Epidermal melanocyte (primary cell): ENCODE data around the gene IFNL1.
"Not testable (repeated sequence)": the region's sequence is repeated elsewhere in the genome, so short reads cannot be mapped to it uniquely, and the experiment has no call there.

Experiments used
- DNase-seq: peaks from one replicate; pipeline ENCODE4 v3.0.0; 2011; ENCODE audit warnings: low spot score; ENCODE audit not compliant: insufficient read length

IFNL1 gene

DNA sequence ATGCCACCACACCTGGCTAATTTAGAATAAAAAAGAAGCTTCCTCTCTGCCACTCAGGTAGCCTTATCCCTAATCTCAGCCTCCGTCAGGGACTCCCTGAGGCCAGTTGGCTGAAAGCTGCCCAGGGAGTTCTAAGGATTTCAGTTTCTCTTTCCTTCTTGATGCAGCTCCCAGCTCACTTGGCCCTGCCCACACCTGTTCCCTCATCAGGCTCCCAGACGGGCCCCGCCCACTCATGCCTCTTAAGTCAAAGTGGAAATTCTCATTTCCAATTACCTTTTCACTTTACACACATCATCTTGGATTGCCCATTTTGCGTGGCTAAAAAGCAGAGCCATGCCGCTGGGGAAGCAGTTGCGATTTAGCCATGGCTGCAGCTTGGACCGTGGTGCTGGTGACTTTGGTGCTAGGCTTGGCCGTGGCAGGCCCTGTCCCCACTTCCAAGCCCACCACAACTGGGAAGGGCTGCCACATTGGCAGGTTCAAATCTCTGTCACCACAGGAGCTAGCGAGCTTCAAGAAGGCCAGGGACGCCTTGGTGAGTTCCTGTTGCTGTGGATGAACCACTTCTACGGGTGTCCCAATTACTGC lies at the start of gene IFNL1:
Gene IFNL1 (plus strand): TSS at position 353 of the 591 bp plus-strand sequence. CDS start 15 bp downstream, at position 368.
- no peak for DNase-seq

DNA sequence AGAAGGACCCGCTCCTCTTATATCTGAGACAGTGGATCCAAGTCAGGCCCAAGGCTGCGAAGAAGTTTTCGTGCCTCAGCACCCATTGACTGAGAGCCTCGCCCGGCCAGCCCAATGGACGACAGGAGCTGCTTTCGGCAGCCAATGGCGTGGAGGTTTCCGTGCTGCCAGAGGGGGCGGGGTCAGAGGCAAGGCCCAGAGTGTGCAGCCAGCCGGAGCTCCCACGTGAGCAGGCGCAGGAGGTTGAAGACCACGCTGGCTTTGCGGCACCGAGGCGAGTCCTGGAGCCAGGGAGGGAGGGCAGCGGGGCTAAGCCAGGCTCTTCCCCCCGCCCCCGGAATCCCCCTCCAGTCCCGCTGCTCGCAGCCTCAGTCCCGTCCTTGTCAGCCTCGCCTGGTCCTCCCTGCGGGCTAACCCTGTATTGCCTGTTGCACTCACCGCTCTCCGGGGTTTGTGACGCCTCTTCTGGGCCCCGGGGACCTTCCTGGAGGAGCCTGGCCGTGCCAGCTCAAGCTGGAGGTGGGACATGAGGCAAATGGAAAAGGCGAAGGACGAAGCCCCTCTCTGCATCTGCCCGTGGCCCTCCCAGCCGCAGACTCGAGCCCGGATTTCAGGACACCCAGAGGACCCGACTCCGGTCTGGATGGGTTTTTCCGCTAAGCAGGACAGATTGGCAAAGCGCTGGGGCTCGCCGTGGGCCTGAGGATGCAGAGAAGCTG lies 49.1 kb upstream of the IFNL1 start:
- no peak for DNase-seq

DNA sequence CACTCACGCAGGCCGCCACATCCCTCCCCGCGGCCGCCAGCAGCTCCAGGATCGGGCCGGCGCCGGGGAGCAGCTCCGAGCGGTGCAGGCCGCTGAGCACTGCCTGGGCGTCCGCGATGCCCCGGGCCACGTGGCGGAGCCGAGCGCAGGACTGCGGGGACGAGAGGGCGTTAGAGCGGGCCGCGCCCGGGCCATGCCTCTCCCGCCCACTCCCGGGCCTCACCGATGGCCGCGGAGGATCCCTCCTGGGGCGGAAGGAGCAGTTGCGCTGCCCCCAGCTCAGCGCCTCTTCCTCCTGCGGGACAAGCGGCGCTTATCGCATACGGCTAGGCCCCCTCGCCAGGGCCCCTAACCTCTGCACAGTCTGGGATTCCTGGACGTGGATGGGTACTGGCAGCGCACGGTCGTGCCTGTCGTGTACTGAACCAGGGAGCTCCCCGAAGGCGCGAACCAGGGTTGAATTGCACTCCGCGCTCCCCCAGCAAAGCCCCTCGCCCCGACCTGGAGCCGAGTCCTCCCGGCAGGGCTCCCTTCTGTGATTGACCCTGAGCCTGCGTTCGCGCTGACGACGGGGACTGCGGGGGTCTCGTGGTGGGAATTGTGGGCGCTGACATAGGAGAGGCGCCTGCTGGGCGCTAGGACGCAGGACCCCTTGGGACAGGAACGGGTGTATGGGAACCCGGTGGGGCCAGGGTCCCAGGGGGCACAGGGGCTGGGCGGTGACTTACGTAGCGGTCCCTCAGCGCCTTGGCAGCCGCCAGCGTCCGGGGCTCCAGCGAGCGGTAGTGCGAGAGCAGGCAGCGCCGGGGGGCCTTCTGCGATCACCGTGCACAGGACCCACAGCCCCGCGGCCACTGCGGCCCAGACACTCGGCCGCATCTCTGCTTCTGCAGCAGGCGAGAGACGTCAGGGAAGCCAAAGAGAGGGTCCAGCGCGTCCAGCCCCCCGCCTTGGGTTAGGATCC lies 48.2 kb upstream of the IFNL1 start:
- DNase-seq, result no peak

DNA sequence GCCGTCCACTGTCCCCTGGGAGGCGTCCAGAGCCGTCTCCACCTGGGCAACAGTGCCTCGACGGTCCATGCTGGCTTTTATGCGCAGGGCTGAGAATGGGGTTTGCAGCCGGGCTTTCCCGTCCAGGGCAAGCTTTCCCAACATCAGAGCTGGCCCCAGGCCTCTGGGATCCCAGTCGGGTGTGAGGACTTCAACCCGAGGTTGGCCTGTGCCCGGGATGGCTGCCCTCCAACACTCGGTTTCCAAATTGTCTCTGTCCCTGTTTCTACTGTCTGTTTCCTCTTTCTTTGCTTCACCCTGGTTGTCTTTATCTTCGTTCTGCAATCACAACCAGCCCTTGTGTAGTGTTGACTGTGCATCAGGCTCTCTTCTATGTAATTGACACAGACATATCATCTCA lies 47.4 kb upstream of the IFNL1 start, which contains the start of gene IFNL4:
Gene IFNL4 (minus strand): TSS at position 51 of the 400 bp plus-strand sequence.
- DNase-seq, result no peak

DNA sequence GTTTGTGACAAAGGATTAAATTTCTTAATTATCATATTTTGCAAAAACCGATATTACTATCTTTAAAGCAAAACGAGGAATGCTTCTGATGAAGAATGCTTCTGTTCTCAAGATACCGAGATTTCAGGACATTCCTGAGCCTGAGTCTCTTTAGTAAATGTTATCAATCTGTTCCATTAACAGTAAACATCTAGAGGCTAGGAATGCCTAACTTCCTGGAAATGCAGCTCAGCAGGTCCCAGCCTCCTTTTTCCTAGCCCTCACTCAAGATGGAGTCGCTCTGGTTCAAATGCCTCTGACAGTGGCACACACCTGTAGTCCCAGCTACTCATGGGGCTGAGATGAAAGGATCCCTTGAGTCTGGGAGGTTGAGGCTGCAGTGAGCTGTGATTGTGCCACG lies 45.1 kb upstream of the IFNL1 start:
- DNase-seq, result no peak

DNA sequence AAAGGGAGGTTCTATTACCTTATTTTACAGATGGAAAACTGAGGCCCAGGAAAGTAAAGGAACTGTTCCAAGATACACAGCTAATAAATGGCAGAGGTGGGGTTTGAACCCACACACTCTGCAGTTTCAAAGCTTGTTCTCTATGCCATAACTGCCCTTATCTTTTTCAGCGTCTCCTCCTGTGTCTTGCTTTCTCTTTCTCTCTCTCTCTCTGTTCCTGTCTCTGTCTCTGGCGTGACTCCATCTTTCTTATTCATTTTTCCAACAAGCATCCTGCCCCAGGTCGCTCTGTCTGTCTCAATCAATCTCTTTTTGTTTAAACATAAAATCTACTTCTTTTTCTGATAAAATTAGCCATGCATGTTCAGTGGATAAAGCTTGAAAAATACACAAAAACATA lies 44.4 kb upstream of the IFNL1 start:
- DNase-seq, result no peak

DNA sequence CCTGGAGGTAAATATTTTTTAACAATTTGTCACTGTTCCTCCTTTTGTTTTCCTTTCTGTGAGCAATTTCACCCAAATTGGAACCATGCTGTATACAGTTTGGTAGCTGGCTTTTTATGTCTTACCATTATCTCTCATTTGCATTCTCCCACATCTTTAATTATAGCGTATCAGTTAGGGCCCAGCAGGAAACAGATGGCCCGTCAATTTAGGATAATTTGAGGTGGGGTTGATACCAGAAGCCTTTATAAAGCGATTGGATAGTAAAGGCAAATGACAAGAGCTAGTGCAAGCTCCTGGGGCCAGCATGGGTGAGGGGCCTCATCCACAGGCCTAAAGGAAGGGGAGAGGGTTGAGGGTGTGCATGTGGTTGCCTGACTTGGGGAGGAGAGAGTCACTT lies 43.7 kb upstream of the IFNL1 start:
- no peak for DNase-seq

DNA sequence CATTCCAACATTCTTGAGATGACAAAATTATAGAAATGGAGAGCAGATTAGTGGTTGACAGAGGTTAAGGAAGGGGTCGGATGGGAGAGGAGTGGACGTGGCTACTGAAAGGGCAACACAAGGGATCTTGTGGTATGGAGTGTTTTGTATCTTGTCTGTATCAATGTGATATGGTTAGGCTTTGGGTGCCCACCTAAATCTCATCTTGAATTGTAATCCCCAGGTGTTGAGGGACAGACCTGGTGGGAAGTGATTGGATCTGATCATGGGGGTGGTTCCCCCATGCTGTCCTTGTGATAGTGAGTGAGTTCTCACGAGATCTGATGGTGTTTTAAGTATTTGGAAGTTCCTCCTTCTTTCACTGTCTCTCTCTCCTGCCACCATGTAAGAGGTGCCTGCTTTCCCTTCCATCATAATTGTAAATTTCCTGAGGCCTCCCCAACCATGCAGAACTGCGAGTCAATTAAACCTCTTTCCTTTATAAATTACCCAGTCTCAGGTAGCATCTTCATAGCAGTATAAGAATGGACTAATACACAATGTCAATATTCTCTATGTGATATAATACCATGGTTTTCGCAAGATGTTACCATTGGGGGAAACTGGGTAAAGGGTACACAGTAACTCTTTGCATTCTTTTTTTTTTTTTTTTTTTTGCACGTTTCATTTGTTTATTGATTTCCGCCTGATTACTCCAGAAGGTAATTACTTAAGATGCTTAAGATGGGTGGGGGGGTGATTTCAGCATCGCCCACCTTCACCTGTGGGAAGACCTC lies 42.6 kb upstream of the IFNL1 start:
- DNase-seq, result no peak

DNA sequence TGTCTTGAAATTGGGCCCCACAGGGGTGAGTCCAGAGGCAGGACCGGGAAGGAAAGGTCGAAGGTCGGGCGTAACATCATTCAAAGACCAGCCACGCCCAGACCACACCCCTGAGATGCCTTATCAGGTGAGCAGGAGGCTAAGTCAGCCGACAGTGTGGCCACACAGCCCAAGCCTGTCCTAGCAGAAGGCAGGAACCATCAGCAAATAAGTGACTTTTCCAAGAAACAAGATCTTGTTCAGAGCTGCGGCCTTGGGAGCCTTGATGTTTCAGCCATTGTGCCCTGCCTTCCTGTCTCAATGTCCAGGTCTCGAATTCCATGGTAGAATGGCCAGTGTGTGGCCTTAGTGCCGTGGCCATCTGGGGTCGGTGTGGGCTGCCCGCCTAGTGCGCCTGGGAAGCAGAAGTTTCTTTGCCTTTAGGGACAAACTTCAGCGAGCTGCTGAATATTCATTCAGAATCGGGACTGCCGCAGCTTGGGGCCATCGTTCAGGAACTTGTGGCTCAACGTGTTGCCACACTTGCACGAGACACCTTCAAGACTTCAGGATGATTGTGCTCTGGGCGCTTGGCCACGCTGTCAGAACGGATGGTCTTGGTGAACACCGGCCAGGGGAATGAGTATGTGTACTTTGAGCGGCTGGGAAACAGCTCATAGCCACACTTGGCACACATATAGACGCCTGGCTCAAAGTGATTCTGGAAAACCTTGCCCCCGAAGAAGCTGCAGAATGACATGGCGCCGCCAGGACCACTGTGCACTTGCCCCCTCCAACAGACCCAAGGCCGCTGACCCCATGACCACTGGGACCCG lies 41.5 kb upstream of the IFNL1 start:
- no peak for DNase-seq

DNA sequence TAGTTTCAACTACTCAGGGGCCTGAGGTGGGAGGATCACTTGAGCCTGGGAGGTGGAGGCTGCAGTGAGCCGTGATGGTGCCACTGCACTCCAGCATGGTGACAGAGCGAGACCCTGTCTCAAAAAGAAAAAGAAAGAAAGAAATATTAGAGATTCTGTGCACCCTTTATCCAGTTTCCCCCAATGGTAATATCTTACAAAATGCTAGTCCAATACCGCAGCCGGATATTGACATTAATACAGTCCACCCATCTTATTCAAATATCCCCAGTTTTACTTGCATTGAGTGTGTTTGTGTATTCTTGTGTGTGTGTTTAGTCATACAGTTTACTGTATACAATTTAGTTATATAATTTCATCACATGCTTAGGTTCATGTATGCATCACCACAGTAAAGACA lies 39.0 kb upstream of the IFNL1 start:
- no peak for DNase-seq

DNA sequence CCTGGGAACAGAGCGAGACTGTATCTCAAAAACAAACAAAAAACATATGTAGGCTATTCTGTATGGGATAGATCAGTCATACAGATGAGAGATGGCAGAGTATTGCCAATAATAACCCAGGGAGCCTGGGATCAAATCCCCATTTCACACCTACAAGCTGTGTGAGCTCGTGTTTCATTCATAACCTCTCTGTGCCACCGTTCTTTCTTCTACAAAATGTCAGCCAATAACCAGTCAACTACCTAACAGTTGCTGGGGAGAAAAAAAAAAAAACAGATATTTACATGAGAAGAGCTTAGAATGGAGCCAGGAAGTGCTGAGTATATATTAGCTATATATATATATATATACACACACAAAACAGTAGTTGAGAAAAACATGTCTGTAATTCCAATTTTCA lies 34.5 kb upstream of the IFNL1 start:
- no peak for DNase-seq

DNA sequence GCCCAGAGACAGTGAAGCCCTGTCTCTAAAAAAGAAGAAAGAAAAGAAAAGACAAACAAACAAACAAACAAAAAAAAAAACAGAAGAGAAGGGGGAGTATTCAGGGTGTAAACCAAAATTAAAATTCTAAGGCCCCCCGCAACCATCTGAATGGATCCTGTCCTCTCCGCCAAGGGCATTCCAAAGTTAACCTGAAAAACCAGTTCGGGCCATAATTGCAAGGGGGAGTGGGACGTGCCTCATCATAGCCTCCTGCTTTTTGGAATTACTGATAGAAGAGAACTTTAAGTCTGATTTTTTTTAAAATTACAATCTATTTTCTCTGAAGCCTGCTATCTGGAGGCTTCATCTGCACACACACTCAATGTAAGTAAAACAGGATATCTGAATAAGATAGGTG lies 33.7 kb upstream of the IFNL1 start:
- no peak for DNase-seq

DNA sequence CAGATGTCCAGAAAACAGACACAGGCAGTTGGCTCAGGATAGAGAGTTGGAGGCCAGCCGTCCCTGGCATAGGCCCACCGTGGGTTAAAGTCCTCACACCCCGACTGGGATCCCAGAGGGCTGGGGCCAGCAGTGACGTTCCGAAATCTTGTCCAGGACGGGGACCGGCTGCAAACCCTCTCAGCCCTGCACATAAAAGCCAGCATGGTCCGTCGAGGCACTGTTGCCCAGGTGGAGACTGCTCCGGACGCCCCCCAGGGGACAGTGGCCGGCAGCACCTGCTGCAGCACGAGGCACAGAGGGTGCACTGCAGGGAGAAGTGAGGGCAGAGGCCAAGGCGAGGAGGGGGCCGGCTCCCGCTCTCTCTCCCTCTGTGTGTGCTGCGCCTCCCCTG lies 32.3 kb upstream of the IFNL1 start:
- DNase-seq, result no peak

DNA sequence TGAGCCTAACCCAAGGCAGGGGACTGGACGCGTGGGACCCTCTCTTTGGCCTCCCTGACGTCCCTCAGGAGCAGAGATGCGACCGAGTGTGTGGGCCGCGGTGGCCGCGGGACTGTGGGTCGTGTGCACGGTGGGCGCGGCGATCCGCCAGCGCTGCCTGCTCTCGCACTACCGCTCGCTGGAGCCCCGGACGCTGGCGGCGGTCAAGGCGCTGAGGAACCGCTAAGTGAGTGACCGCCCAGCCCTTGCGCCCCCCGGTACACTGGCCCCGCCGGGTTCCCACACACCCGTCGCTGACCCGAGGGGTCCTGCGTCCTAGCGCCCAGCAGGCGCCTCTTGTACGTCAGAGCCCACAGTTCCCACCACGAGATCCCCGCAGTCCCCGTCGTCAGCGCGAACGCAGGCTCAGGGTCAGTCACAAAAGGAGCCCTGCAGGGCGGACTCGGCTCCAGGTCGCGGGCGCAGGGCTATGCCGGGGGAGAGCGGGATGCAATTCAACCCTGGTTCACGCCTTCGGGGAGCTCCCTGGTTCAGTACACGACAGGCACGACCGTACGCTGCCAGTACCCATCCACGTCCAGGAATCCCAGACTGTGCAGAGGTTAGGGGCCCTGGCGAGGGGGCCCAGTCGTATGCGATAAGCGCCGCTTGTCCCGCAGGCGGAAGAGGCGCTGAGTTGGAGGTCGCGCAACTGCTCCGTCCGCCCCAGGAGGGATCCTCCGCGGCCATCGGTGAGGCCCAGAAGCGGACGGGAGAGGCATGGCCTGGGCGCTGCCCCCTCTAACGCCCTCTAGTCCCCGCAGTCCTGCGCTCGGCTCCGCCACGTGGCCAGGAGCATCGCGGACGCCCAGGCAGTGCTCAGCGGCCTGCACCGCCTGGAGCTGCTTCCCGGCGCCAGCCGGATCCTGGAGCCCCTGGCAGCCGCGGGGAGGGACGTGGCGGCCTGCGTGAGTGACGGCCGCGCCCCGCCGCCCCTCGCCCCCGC lies 31.6 kb upstream of the IFNL1 start:
- DNase-seq, result no peak

DNA sequence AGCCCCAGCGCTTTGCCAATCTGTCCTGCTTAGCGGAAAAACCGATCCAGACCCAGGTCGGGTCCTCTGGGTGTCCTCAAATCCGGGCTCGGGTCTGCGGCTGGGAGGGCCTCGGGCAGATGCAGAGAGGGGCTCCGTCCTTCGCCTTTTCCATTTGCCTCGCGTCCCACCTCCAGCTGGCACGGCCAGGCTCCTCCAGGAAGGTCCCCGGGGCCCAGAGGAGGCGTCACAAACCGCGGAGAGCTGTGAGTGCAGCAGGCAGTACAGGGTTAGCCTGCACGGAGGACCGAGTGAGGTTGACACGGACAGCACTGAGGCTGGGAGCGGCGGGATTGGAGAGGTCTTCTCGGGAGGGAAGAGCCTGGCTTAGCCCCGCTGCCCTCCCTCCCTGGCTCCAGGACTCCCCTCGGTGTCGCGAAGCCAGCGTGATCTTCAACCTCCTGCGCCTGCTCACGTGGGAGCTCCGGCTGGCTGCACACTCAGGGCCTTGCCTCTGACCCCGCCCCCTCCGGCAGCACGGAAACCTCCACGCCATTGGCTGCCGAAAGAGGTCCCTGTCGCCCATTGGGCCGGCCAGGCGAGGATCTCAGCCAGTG lies 30.8 kb upstream of the IFNL1 start:
- DNase-seq, result no peak

DNA sequence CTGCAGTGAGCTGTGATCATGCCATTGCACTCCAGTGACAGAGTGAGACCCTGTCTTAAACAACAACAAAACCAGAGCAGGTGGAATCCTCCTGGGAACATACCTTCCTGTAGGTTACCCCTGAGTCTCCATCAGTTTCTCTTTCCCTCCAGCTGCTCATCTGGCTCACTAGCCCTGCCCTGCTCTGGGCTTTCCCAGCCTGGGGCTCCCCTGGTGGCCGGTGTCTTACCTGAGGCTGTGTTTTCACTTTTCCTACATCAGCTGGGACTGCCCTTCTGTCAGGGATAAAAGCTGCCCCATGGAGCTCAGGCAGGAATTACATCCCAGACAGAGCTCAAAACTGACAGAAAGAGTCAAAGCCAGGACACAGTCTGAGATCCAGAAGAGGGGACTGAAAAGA lies 28.1 kb upstream of the IFNL1 start, which contains the start of gene IFNL2:
Gene IFNL2 (plus strand): TSS at position 312 of the 400 bp plus-strand sequence. CDS start 173 bp downstream, outside the sequence.
- not testable (repeated sequence) for DNase-seq

DNA sequence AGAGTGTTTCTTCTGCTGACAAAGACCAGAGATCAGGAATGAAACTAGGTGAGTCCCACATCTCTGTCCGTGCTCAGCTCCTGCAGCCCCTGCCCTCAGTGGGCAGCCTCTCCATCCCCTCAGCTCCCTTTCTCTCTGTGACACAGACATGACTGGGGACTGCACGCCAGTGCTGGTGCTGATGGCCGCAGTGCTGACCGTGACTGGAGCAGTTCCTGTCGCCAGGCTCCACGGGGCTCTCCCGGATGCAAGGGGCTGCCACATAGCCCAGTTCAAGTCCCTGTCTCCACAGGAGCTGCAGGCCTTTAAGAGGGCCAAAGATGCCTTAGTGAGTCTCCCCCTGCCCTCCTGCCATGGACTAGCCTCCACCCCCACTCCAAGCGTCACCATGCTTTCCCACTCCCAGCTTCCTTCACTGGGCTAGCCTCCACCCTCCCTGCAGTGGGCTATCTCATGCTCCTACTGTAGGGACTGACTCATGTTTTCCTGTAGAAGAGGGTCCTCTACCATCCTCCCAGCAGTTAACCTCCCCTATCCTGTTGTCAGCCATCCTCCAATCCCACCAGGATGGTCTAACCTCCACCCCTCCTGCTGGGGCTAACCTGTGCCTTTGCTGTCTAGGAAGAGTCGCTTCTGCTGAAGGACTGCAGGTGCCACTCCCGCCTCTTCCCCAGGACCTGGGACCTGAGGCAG lies 27.5 kb upstream of the IFNL1 start:
- not testable (repeated sequence) for DNase-seq

DNA sequence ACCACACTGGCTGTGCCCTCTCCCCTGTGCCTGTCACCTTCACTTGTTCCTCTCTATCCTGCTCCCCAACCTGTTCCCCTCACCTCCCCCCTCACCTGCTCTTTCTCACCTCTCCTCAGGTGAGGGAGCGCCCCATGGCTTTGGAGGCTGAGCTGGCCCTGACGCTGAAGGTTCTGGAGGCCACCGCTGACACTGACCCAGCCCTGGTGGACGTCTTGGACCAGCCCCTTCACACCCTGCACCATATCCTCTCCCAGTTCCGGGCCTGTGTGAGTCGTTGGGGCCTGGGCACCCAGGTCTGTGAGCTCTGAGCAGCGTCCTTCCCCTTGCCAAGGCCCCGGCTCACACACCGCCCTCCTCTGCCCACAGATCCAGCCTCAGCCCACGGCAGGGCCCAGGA lies 26.8 kb upstream of the IFNL1 start:
- not testable (repeated sequence) for DNase-seq
